Renal cortex interstitium (tissue), 15 donors: ENCODE data around the gene ADAD1. TPM values are rescaled to one million over a fixed set of nuclear protein-coding genes. Genes with fewer than 3 reads are reported as not detected.
"Not testable (repeated sequence)": the region's sequence is repeated elsewhere in the genome, so short reads cannot be mapped to it uniquely, and the experiment has no call there.

Experiments
- DNase-seq, 11 donors: peaks; one replicate each; pipeline ENCODE4 v3.0.0-alpha.2; 2013; ENCODE audit warnings: low read depth in 9 of 11, low spot score in 4 of 11; ENCODE audit errors: extremely low read depth in 1 of 11
- long read RNA-seq, 16 experiments: transcript quantifications; one replicate each; lab custom pipeline, GENCODE V29; 2026
- polyA plus RNA-seq, 3 donors: library from polyadenylated mRNA; unstranded; fragments of 120-200 nt; gene quantifications; one replicate each; pipeline ENCODE4 v1.2.1, GENCODE V29; 2013; ENCODE audit not compliant: insufficient read length in 3 of 3

Gene ADAD1
- not detected for polyA plus RNA-seq
- long read RNA-seq, donor 1, result 0 reads
- long read RNA-seq, donor 2, result 0 reads
- long read RNA-seq, donor 3, result 0 reads
- long read RNA-seq, donor 4, result 0 reads
- long read RNA-seq, donor 5, result 0 reads
- long read RNA-seq, donor 6, result 0 reads
- long read RNA-seq, donor 7, result 0 reads
- long read RNA-seq, donor 8, result 0 reads
- long read RNA-seq, donor 9, result 0 reads
- long read RNA-seq, donor 10, result 0 reads
- long read RNA-seq, donor 11, result 0 reads
- long read RNA-seq, donor 12, result 0 reads
- long read RNA-seq, donor 13, result 0 reads
- long read RNA-seq, donor 14, result 0 reads
- long read RNA-seq, donor 15, result 0 reads
- long read RNA-seq, donor 16, result 0 reads

DNA sequence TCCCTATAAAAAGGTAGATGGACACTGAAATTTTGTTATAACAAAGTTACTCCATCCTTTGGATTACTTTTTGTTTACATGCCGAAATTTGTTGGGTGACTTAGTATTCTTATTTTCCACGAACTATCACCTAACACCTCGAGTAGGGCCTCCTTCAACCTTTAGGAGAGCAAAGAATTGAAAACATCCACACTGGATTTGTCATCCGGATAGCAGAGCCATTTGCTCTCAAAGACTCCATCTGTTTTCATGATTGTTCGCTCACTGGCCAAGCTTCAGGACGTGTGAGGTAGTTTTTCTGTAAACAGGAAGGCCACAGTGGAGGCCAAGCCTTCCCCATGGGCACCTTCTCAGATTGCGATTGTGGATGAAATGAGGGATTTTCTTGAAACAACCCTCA, at the start of gene ADAD1:
Gene ADAD1, plus strand, starts transcription at position 301 of the 400 bp plus-strand sequence. CDS start 1,059 bp downstream, outside the sequence.
- DNase-seq, result no peak

DNA sequence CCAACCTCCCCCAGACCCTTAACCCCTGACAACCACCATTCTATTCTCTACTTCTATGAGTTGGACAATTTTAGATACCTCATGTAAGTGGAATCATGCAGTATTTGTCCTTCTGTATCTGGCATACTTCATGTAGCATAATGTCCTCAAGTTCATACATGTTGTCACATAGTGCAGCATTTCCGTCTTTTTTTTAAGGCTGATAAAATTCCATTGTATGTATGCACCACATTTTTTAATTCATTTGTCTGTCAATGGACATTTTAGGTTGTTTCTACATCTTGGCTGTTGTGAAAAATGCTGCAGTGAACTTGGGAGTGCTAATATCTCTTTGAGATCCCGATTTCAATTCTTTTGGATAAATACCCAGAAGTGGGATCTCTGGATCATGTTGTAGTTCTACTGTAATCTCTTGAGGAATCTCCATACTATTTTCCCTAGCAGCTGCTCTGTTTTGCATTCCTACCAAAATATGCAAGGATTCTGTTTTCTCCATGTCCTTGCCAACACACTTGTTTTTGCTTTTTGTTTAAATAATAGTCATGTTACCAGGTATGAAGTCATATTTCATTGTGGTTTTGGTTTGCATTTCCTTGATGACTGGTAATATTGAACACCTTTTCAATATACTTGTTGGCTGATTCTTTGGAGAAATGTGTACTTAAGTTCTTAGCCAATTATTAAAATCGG, 48.8 kb upstream of the ADAD1 start:
- DNase-seq, result no peak

GRCh38 chr4:122331195-122331594, 47.6 kb upstream of the ADAD1 start:
- DNase-seq, result no peak

- no peak for DNase-seq
These were observed 44.0 kb upstream of the ADAD1 start for GRCh38 chr4:122334828-122335227.

DNA sequence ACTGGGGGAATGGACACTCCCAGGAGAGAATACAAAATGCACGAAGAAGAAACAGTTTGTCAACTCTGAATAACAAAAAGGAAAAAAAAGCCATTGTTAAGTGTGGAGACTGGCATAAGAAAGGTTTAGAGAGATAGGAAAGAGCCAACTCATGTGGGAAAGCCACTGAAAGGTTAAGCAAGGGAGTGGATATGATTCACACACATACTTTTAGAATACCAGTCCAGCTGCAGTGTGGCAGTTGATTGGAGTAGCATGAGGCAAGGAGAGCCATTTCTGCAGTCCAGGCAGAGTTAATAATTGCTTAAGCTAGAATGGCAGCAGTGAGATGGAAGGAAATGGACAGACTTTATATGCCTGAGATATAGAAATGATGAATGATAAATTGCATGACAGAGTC, 36.9 kb upstream of the ADAD1 start:
- DNase-seq, result no peak

- DNase-seq, result no peak
These were observed 32.8 kb upstream of the ADAD1 start for GRCh38 chr4:122346036-122346435.

DNA sequence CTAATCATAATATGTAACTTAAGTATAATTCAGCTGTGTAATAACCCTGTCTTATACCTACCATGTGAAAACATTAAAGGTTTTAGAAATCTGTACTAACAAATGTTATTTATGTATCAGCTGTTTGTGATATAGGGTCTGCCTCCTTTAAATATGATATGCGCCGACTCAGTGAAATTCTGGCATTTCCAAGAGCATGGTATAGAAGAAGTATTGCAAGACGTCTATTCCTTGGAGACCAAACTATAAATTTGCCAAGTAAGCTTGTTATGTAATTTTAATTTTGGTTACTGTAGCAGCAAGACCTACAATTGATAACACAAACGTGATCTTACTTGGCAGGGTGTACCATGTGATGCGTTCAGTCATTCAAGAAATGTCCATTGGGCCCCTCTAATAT, 32.3 kb upstream of the ADAD1 start:
- no peak for DNase-seq

DNA sequence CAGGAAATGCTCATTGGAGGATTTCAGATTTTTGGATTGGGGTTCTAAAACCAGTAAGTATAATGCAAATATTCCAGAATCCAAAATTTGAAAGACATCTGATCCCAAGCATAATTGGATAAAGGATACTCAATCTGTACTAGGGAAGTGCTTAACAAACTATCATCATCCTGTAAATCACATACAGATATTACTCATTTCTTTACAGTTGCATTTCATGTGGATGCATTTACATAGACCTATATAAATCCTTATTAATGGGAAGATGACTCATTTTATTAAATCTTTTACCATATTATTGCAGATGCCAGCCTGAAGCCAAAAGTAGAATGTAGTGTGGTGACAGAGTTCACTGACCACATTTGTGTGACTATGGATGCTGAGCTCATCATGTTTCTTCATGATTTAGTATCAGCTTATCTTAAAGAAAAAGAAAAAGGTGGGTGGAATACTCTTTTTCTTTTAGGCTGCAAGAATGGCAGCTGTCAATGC, 22.4 kb upstream of the ADAD1 start:
- DNase-seq, result no peak

- DNase-seq, result no peak
These were observed 18.1 kb upstream of the ADAD1 start for GRCh38 chr4:122360754-122361153.

DNA sequence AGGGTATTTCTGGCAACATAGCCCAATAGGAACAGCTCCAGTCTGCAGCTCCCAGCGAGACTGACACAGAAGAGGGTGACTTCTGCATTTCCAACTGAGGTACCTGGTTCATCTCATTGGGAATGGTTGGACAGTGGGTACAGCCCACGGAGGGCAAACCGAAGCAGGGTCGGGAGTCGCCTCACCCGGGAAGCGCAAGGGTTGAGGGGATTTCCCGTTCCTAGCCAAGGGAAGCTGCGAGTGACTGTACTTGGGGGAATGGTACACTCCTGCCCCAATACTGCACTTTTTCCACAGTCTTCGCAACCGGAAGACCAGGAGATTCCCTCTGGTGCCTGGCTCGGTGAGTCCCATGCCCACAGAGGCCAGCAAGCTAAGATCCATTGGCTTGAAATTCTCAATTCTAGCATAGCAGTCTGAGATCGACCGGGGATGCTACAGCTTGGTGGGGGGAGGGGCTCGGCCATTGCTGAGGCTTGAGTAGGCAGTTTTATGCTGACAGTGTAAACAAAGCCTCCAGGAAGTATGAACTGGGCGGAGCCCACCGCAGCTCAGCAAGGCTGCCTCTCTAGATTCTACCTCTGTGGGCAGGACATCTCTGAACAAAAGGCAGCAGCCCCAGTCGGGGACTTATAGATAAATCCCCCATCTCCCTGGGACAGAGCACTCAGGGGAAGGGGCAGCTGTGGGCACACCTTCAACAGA, 14.0 kb upstream of the ADAD1 start:
- DNase-seq, result no peak

DNA sequence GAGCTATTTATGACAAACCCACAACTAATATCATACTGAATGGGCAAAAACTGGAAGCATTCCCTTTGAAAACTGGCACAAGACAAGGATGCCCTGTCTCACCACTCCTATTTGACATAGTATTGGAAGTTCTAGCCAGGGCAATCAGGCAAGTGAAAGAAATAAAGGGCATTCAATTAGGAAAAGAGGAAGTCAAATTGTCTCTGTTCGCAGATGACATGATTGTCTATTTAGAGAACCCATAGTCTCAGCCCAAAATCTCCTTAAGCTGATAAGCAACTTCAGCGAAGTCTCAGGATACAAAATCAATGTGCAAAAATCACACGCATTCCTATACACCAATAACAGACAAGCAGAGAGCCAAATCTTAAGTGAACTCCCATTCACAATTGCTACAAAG, 10.0 kb upstream of the ADAD1 start:
- not testable (repeated sequence) for DNase-seq

GRCh38 chr4:122377352-122377751, 1.5 kb upstream of the ADAD1 start:
- DNase-seq, result no peak

- DNase-seq, result no peak
These were observed 428 bp downstream of the ADAD1 start for GRCh38 chr4:122379239-122379638.

DNA sequence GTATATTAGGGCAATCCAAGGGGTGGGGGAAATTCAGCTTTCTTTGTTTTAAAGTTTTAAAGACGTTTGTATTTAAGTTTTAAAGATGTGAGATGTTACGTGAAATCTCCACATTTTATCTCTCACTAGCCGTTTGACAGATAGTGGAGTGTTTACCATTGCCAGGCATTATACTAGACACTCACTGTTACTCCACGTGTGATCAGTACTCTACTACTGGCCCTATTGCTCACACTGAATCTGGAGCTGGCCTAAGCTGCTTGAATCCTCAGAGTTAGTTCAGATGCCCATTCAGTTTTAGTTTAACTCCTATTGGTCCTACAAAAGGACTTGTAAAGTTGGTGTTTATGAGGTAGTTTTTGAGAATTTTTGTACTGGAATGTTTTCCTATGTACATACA, 4.5 kb downstream of the ADAD1 start:
- DNase-seq, result no peak

DNA sequence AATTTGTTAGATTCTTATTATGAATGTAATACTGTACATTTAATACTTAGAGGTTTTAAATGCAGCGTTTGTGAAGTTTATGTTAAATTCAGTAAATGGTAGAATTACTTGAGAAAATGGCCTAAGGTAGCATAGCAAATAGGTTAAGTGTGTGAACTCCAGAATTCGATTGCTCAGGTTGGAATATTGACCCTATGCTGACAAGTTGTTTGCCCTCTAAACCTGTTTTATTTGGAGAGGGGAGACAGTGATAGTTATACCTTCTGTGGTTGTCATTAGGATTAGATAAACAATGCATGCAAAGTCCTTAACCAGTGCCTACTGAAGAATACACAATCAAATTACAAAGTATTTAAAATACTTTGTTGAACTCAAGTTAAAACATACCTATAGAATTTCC, 5.4 kb downstream of the ADAD1 start:
- DNase-seq, result no peak

- no peak for DNase-seq
These were observed 14.5 kb downstream of the ADAD1 start for GRCh38 chr4:122393276-122393675.

DNA sequence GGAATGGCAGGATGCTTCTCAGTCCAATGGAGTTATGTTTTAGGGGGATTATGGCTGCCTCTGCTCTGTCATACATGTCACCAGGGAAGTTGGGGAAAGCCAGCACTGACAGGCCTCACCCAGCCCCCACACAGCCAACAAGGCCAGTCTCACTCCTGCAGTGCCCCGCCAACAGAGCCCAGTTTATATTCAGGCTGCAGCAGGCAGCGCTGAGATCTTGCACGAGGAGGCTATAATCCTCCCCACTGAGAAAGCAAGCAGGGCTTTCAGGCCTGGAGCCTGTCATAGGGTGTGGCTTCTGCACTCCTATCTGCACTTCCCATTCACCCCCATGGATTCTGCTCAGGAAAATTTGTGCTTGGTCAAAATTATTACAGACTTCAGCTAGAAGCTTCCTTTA, 25.1 kb downstream of the ADAD1 start:
- DNase-seq, result no peak

DNA sequence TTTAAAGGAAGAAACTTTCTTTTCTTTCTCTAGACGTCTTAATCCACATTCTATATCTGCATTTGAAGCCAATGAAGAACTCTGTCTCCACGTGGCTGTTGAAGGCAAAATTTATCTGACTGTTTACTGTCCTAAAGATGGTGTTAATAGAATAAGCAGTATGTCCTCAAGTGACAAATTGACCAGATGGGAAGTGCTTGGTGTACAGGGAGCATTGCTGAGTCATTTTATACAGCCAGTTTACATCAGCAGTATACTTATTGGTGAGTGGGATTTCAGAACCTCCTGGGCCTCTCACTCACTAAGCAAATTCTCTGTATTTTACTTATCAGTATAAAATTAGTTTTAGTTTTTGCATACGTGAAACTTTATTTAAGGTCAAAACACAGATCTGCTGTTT, 33.7 kb downstream of the ADAD1 start:
- no peak for DNase-seq

- DNase-seq, result no peak
These were observed 44.4 kb downstream of the ADAD1 start for GRCh38 chr4:122423246-122423645.

GRCh38 chr4:122431351-122431750, 52.5 kb downstream of the ADAD1 start:
- no peak for DNase-seq
